Right renal cortex interstitium (tissue), 3 donors: Measurements from ENCODE around the gene TRIM2. TPM values are rescaled to one million over a fixed set of nuclear protein-coding genes. Genes with fewer than 3 reads are reported as not detected.
A peak's percentile ranks its signal among the peaks of the same experiment; 100 is the strongest.

Experiments used
- DNase-seq, 3 donors: peaks; one replicate each; pipeline ENCODE4 v3.0.0-alpha.2; 2013; ENCODE audit warnings: low read depth in 3 of 3, low spot score in 2 of 3
- polyA plus RNA-seq, 3 donors: library from polyadenylated mRNA; unstranded; fragments of 120-200 nt; gene quantifications; one replicate each; pipeline ENCODE4 v1.2.1, GENCODE V29; 2013; ENCODE audit not compliant: insufficient read length in 3 of 3

TRIM2 gene
- polyA plus RNA-seq, 3 donors: 76.5 to 80.1 (median 79.4) TPM

GRCh38 chr4:153271820-153272219 is 67.6 kb downstream of the TRIM2 start:
- no peak for DNase-seq

GRCh38 chr4:153273751-153274150 is 69.5 kb downstream of the TRIM2 start:
- DNase-seq: no peak

GRCh38 chr4:153274967-153275366 is 70.7 kb downstream of the TRIM2 start:
- no peak for DNase-seq

- no peak for DNase-seq
Observed at GRCh38 chr4:153275380-153276276, 71.4 kb downstream of the TRIM2 start.

- no peak for DNase-seq
Observed at GRCh38 chr4:153276971-153277370, 72.7 kb downstream of the TRIM2 start.

GRCh38 chr4:153281476-153281875 is 77.2 kb downstream of the TRIM2 start:
- DNase-seq: no peak

- no peak for DNase-seq
Observed at GRCh38 chr4:153282023-153282422, 77.8 kb downstream of the TRIM2 start.

- no peak for DNase-seq
Observed at GRCh38 chr4:153283260-153283659, 79.0 kb downstream of the TRIM2 start.

- no peak for DNase-seq
Observed at GRCh38 chr4:153290134-153290533, 85.9 kb downstream of the TRIM2 start.

GRCh38 chr4:153291562-153291961 is 87.3 kb downstream of the TRIM2 start:
- DNase-seq: no peak

- no peak for DNase-seq
Observed at GRCh38 chr4:153292897-153293741, 88.9 kb downstream of the TRIM2 start.

- DNase-seq: no peak
Observed at GRCh38 chr4:153293742-153294057, 89.5 kb downstream of the TRIM2 start.

- DNase-seq: no peak
Observed at GRCh38 chr4:153294631-153295030, 90.4 kb downstream of the TRIM2 start.

GRCh38 chr4:153295131-153295755 is 91.0 kb downstream of the TRIM2 start:
- DNase-seq: no peak

- peak; percentile 23 to 41 (median 31) for DNase-seq
Observed at GRCh38 chr4:153296040-153296823, 92.0 kb downstream of the TRIM2 start.

- no peak for DNase-seq
Observed at GRCh38 chr4:153297116-153297515, 92.9 kb downstream of the TRIM2 start.

GRCh38 chr4:153310793-153311192 is 106.5 kb downstream of the TRIM2 start:
- DNase-seq: no peak

GRCh38 chr4:153314915-153315314 is 110.7 kb downstream of the TRIM2 start:
- DNase-seq: no peak

- peak in 1 of 3 donors; percentile 40 for DNase-seq
Observed at GRCh38 chr4:153318696-153319320, 114.6 kb downstream of the TRIM2 start.

- no peak for DNase-seq
Observed at GRCh38 chr4:153322791-153323190, 118.5 kb downstream of the TRIM2 start.
